ENCODE data around the gene C11orf24.
"Not testable (repeated sequence)": the region's sequence is repeated elsewhere in the genome, so short reads cannot be mapped to it uniquely, and the experiment has no call there.

GRCh38 chr11:68244912-68245311 is 26.9 kb downstream of the C11orf24 start:
- not testable (repeated sequence) for TF ChIP-seq CTCF, POLR2A (IDR thresholded peaks at IDR 0.05)

Data from Peyer's patch (tissue), 4 donors.